Activated T-cell treated with anti-CD3 and anti-CD28 coated beads, Interleukin-2, amount 50 U/mL, for 1 hour (primary cell): Measurements from ENCODE around the gene PLCG2.
"Not testable (repeated sequence)": the region's sequence is repeated elsewhere in the genome, so short reads cannot be mapped to it uniquely, and the experiment has no call there.

Source experiments
- DNase-seq: peaks from one replicate; pipeline ENCODE4 v3.0.0-alpha.2; 2020

Gene PLCG2

GRCh38 chr16:81945665-81946064, 166.6 kb downstream of the PLCG2 start:
- no peak for DNase-seq

- no peak for DNase-seq
These were observed 167.1 kb downstream of the PLCG2 start for GRCh38 chr16:81946206-81946605.

- DNase-seq = no peak
These were observed 172.5 kb downstream of the PLCG2 start for GRCh38 chr16:81951564-81951963.

GRCh38 chr16:81956213-81956948, 177.3 kb downstream of the PLCG2 start:
- no peak for DNase-seq

- DNase-seq = no peak
These were observed 185.7 kb downstream of the PLCG2 start for GRCh38 chr16:81964808-81965207.

GRCh38 chr16:81967358-81967757, 188.3 kb downstream of the PLCG2 start:
- no peak for DNase-seq

GRCh38 chr16:81971853-81972252, 192.8 kb downstream of the PLCG2 start:
- DNase-seq = no peak

- DNase-seq = no peak
These were observed 194.6 kb downstream of the PLCG2 start for GRCh38 chr16:81973737-81974136.

GRCh38 chr16:81975637-81976036, 196.5 kb downstream of the PLCG2 start:
- no peak for DNase-seq

- DNase-seq = not testable (repeated sequence)
These were observed 198.3 kb downstream of the PLCG2 start for GRCh38 chr16:81977335-81977942.

GRCh38 chr16:81987121-81987520, 208.0 kb downstream of the PLCG2 start:
- no peak for DNase-seq

- DNase-seq = no peak
These were observed 208.6 kb downstream of the PLCG2 start for GRCh38 chr16:81987706-81988105.

- no peak for DNase-seq
These were observed 213.8 kb downstream of the PLCG2 start for GRCh38 chr16:81992859-81993258.

- DNase-seq = no peak
These were observed 215.4 kb downstream of the PLCG2 start for GRCh38 chr16:81994485-81994884.

GRCh38 chr16:81995651-81996050, 216.6 kb downstream of the PLCG2 start:
- no peak for DNase-seq

GRCh38 chr16:81996664-81997509, 217.8 kb downstream of the PLCG2 start:
- DNase-seq = no peak

GRCh38 chr16:81997738-81998137, 218.6 kb downstream of the PLCG2 start:
- DNase-seq = no peak

GRCh38 chr16:82002831-82003230, 223.7 kb downstream of the PLCG2 start:
- no peak for DNase-seq

- DNase-seq = no peak
These were observed 225.5 kb downstream of the PLCG2 start for GRCh38 chr16:82004601-82005000.

GRCh38 chr16:82005027-82005830, 226.1 kb downstream of the PLCG2 start:
- no peak for DNase-seq

- no peak for DNase-seq
These were observed 226.9 kb downstream of the PLCG2 start for GRCh38 chr16:82006036-82006435.

GRCh38 chr16:82007189-82007588, 228.1 kb downstream of the PLCG2 start:
- no peak for DNase-seq
